Measurements from ENCODE around the gene TRIO. TPM values are rescaled to one million over a fixed set of nuclear protein-coding genes. Genes with fewer than 3 reads are reported as not detected.

Gene TRIO
- total and polyA plus RNA-seq, 11 donors: 35.2 to 99.1 (median 58.4) TPM

GRCh38 chr5:14322437-14323187 is 179.5 kb downstream of the TRIO start:
- Histone ChIP-seq H3K4me3 (no peak overlapping the region), H3K27ac (no peak overlapping the region), H3K27me3 (no peaks in the 10 kb centered on the region), H3K4me1 (peaks cover 0 to 19% (median 6%) of the 10 kb centered on the region in 12 donors), H3K9me3 (no peaks in the 10 kb centered on the region), H3K36me3 (peaks cover 0 to 58% (median 45%) of the 10 kb centered on the region in 9 donors)
- ATAC-seq (no peak), DNase-seq (no peak)
- intact Hi-C loops (cut with DNase I): no loop called here
- no peak for TF ChIP-seq CTCF (IDR thresholded peaks at IDR 0.05)
- TF ChIP-seq POLR2A (IDR thresholded peaks at IDR 0.05): no peak
- 71 to 83% (median 79%) methylated on average over 4 of the region's 4 CpGs for WGBS, 4 donors

DNA sequence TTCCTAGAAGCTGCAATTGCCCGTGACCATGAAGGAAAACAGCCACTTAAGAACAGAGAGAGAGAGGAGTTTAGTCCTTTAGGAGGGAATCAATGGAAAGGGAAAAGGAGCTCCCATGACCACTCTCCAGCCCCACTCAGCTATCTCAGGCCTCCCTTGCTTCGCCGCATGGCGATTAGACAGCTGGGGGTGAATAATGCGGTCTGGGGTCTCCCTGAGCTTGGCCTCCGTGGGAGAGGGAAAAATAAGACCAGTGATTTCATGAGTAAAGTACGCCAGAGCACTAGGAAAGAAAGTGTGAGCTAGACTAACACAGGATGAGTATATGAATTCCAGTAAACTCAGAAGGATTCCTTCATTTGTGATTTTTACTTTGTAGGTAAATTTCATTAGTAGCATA is 180.3 kb downstream of the TRIO start:
- no peak for DNase-seq
- ATAC-seq: no peak
- H3K9me3 ChIP-seq: no peaks in the 10 kb centered on the region
- no peak overlapping the region for H3K27ac ChIP-seq
- 90 to 94% (median 92%) methylated on average over 7 of the region's 7 CpGs for WGBS, 4 donors
- no peak for TF ChIP-seq POLR2A (IDR thresholded peaks at IDR 0.05)
- no peak for TF ChIP-seq CTCF (IDR thresholded peaks at IDR 0.05)
- peaks cover 0 to 54% (median 42%) of the 10 kb centered on the region in 9 donors for H3K36me3 ChIP-seq
- no peaks in the 10 kb centered on the region for H3K27me3 ChIP-seq
- H3K4me1 ChIP-seq: peaks cover 0 to 21% (median 6%) of the 10 kb centered on the region in 12 donors
- H3K4me3 ChIP-seq: no peak overlapping the region
- intact Hi-C loops (cut with DNase I): no loop called here

DNA sequence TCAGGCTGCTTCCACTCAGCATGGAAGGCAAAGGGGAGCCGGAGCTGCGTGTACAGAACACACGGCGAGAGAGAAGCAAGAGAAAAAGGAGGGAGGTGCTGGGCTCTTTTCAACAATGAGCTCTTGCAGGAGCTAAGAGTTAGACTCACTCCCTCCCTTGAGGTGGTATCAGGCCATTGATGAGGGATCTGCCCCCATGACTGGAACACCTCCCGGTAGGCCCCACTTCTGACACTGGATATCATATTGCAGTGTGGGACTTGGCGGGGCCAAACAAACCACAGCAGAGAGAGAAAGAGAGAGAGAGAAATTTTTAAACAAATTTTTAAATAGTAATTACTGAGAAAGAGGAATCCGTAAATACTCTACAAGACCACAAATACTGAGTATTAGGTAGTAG is 182.2 kb downstream of the TRIO start:
- intact Hi-C loops (cut with DNase I): no loop called here
- no peak overlapping the region for H3K27ac ChIP-seq
- TF ChIP-seq CTCF (IDR thresholded peaks at IDR 0.05) (no peak), POLR2A (IDR thresholded peaks at IDR 0.05) (no peak)
- H3K27me3 ChIP-seq: no peaks in the 10 kb centered on the region
- H3K4me1 ChIP-seq: peaks cover 0 to 27% (median 6%) of the 10 kb centered on the region in 12 donors
- H3K36me3 ChIP-seq: peaks cover 0 to 51% (median 36%) of the 10 kb centered on the region in 9 donors
- no peaks in the 10 kb centered on the region for H3K9me3 ChIP-seq
- DNase-seq: no peak
- 74 to 87% (median 79%) methylated on average over 7 of the region's 7 CpGs for WGBS, 4 donors
- H3K4me3 ChIP-seq: no peak overlapping the region
- peak in 1 of 4 donors; percentile 38 for ATAC-seq

- H3K27me3 ChIP-seq: no peaks in the 10 kb centered on the region
- H3K4me1 ChIP-seq: peaks cover 0 to 27% (median 6%) of the 10 kb centered on the region in 12 donors
- H3K4me3 ChIP-seq: no peak overlapping the region
- DNase-seq (no peak), ATAC-seq (peak; percentile 75 to 81 (median 78))
- WGBS, 4 donors: 61 to 69% (median 67%) methylated on average over 9 to 10 of the region's 10 CpGs
- peaks cover 0 to 55% (median 37%) of the 10 kb centered on the region in 9 donors for H3K36me3 ChIP-seq
- no peak overlapping the region for H3K27ac ChIP-seq
- no peaks in the 10 kb centered on the region for H3K9me3 ChIP-seq
- intact Hi-C loops (cut with DNase I): no loop called here
- TF ChIP-seq POLR2A (IDR thresholded peaks at IDR 0.05): no peak
- peak in 9 of 12 donors; percentile 3 to 50 (median 38) for TF ChIP-seq CTCF (IDR thresholded peaks at IDR 0.05)
Measured at GRCh38 chr5:14326035-14326903, 183.1 kb downstream of the TRIO start.
